H9 (cell line): ENCODE measurements around the gene MINDY4. TPM values are rescaled to one million over a fixed set of nuclear protein-coding genes. Genes with fewer than 3 reads are reported as not detected.

Experiments used
- DNase-seq: peaks from one replicate; pipeline ENCODE4 v3.0.0-alpha.2; 2017
- H2AFZ ChIP-seq: one replicate; pipeline ENCODE4 v1.6.1; 2013; ENCODE audit warnings: mild to moderate bottlenecking, low read length, control low read depth, moderate library complexity
- H2AK5ac ChIP-seq: 2 replicates; pipeline ENCODE4 v1.6.1; 2013; ENCODE audit warnings: low read length, control low read depth, mixed read lengths; ENCODE audit not compliant: insufficient read length
- H2BK120ac ChIP-seq: one replicate; pipeline ENCODE4 v1.6.1; 2013; ENCODE audit warnings: low read depth, mild to moderate bottlenecking, low read length, control low read depth, inconsistent platforms; ENCODE audit not compliant: poor library complexity, severe bottlenecking
- H2BK12ac ChIP-seq: 2 replicates; pipeline ENCODE4 v1.6.1; 2013; ENCODE audit warnings: low read length, control low read depth, mixed read lengths, low read depth; ENCODE audit not compliant: insufficient read length
- H2BK15ac ChIP-seq: 2 replicates; pipeline ENCODE4 v1.6.1; 2013; ENCODE audit warnings: low read depth, low read length, control low read depth
- H2BK20ac ChIP-seq: one replicate; pipeline ENCODE4 v1.6.1; 2013; ENCODE audit warnings: low read depth, mild to moderate bottlenecking, low read length, control low read depth, inconsistent platforms; ENCODE audit not compliant: poor library complexity, severe bottlenecking
- H2BK5ac ChIP-seq: 2 replicates; pipeline ENCODE4 v1.6.1; 2013; ENCODE audit warnings: low read length, control low read depth, mixed read lengths; ENCODE audit not compliant: insufficient read length
- H3K14ac ChIP-seq: 2 replicates; pipeline ENCODE4 v1.6.1; 2013; ENCODE audit warnings: low read length, control low read depth; ENCODE audit not compliant: insufficient read depth
- H3K18ac ChIP-seq: 2 replicates; pipeline ENCODE4 v1.6.1; 2013; ENCODE audit warnings: low read depth, mild to moderate bottlenecking, mixed read lengths, low read length, control low read depth; ENCODE audit not compliant: insufficient read length
- H3K23ac ChIP-seq: 2 replicates; pipeline ENCODE4 v1.6.1; 2013; ENCODE audit warnings: low read length, control low read depth, mixed read lengths, low read depth; ENCODE audit not compliant: insufficient read length
- H3K23me2 ChIP-seq: 2 replicates; pipeline ENCODE4 v1.6.1; 2013; ENCODE audit warnings: low read depth, mild to moderate bottlenecking, mixed read lengths, low read length, control low read depth; ENCODE audit not compliant: insufficient read length, poor library complexity, severe bottlenecking
- H3K27ac ChIP-seq: 2 replicates; pipeline ENCODE4 v1.5.1; 2013; ENCODE audit warnings: low read length, control low read depth, mixed read lengths, low read depth; ENCODE audit not compliant: insufficient read length
- H3K27me3 ChIP-seq: 2 replicates; pipeline ENCODE4 v1.6.1; 2013; ENCODE audit warnings: low read length, control low read depth, inconsistent platforms; ENCODE audit not compliant: insufficient read depth
- H3K4ac ChIP-seq: 2 replicates; pipeline ENCODE4 v1.6.1; 2013; ENCODE audit warnings: low read depth, mild to moderate bottlenecking, control low read depth, inconsistent platforms, low read length, moderate library complexity
- H3K4me1 ChIP-seq: 2 replicates; pipeline ENCODE4 v1.6.1; 2013; ENCODE audit warnings: low read length, control low read depth, inconsistent platforms; ENCODE audit not compliant: insufficient read depth
- H3K4me2 ChIP-seq: 2 replicates; pipeline ENCODE4 v1.6.1; 2013; ENCODE audit warnings: low read length, control low read depth, mixed read lengths; ENCODE audit not compliant: insufficient read length, insufficient read depth
- H3K56ac ChIP-seq: 2 replicates; pipeline ENCODE4 v1.6.1; 2013; ENCODE audit warnings: low read depth, mild to moderate bottlenecking, mixed read lengths, low read length, control low read depth; ENCODE audit not compliant: insufficient read length
- H3K79me1 ChIP-seq: 2 replicates; pipeline ENCODE4 v1.6.1; 2013; ENCODE audit warnings: low read depth, mild to moderate bottlenecking, moderate library complexity, low read length, control low read depth, inconsistent platforms; ENCODE audit not compliant: insufficient read depth, poor library complexity, severe bottlenecking
- H3K79me2 ChIP-seq: 2 replicates; pipeline ENCODE4 v1.6.1; 2013; ENCODE audit warnings: low read length, control low read depth, inconsistent platforms; ENCODE audit not compliant: insufficient read depth
- H3K9ac ChIP-seq: 2 replicates; pipeline ENCODE4 v1.6.1; 2013; ENCODE audit warnings: low read length, control low read depth, mixed read lengths; ENCODE audit not compliant: insufficient read length; ENCODE audit errors: extremely low read depth
- H3K9me3 ChIP-seq: one replicate; pipeline ENCODE4 v1.6.1; 2013; ENCODE audit warnings: low read depth, low read length, inconsistent platforms; ENCODE audit not compliant: control insufficient read depth
- H3T11ph ChIP-seq: one replicate; pipeline ENCODE4 v1.6.1; 2013; ENCODE audit warnings: mild to moderate bottlenecking, low read length, control low read depth, inconsistent platforms
- H4K20me1 ChIP-seq: one replicate; pipeline ENCODE4 v1.6.1; 2013; ENCODE audit not compliant: control insufficient read depth, insufficient read length, insufficient read depth
- H4K5ac ChIP-seq: 2 replicates; pipeline ENCODE4 v1.6.1; 2013; ENCODE audit warnings: low read depth, mild to moderate bottlenecking, mixed read lengths, low read length, control low read depth; ENCODE audit not compliant: insufficient read length
- H4K8ac ChIP-seq: replicated peaks from 2 replicates; pipeline ENCODE4 v1.6.1; 2013; ENCODE audit warnings: low read length, control low read depth, mixed read lengths, low read depth; ENCODE audit not compliant: insufficient read length
- H4K91ac ChIP-seq: 2 replicates; pipeline ENCODE4 v1.6.1; 2013; ENCODE audit warnings: low read depth, mild to moderate bottlenecking, moderate library complexity, mixed read lengths, low read length, control low read depth; ENCODE audit not compliant: insufficient read length
- H3K27ac Mint-ChIP-seq, 3 experiments: 2 replicates in 2 of 3; 3 replicates in 1 of 3; pipeline ENCODE4 v1.8.0; 2020 to 2021; ENCODE audit warnings: mixed read lengths in 3 of 3, mild to moderate bottlenecking in 1 of 3, moderate library complexity in 1 of 3
- H3K27me3 Mint-ChIP-seq: 2 replicates; pipeline ENCODE4 v1.8.0; 2021; ENCODE audit warnings: low read depth, mild to moderate bottlenecking, moderate library complexity, mixed read lengths
- H3K36me3 Mint-ChIP-seq, 3 experiments: 2 replicates in 2 of 3; 3 replicates in 1 of 3; pipeline ENCODE4 v1.8.0; 2020 to 2021; ENCODE audit warnings: low read depth in 3 of 3, mixed read lengths in 3 of 3; ENCODE audit not compliant: insufficient read depth in 1 of 3
- H3K4me1 Mint-ChIP-seq, 2 experiments: 2 replicates each; pipeline ENCODE4 v1.8.0; 2020; ENCODE audit warnings: mixed read lengths in 2 of 2
- H3K4me3 Mint-ChIP-seq, 2 experiments: 2 replicates in 1 of 2; 3 replicates in 1 of 2; pipeline ENCODE4 v1.8.0; 2020 to 2021; ENCODE audit warnings: mild to moderate bottlenecking in 2 of 2, mixed read lengths in 2 of 2, moderate library complexity in 1 of 2
- H3K9me3 Mint-ChIP-seq, 2 experiments: 2 replicates in 1 of 2; 3 replicates in 1 of 2; pipeline ENCODE4 v1.8.0; 2020; ENCODE audit warnings: mild to moderate bottlenecking in 2 of 2, mixed read lengths in 2 of 2, moderate library complexity in 1 of 2
- WGBS: extraction: QIAGEN DNeasy Blood & Tissue Kit; methylation state at CpG from one replicate; pipeline ENCODE4 v1.1.7; 2013; ENCODE audit warnings: missing lambda C conversion rate, low lambda C conversion rate, mixed read lengths; ENCODE audit not compliant: insufficient read length; ENCODE audit errors: extremely low coverage; 5-methylcytosine and 5-hydroxymethylcytosine counted together
- total RNA-seq: library from RNA; stranded (reverse); gene quantifications from 2 replicates; pipeline ENCODE4 v1.2.1, GENCODE V29; 2021
- TF ChIP-seq, protein P1 (sequence below): fragments of 200-600 bp; sonication (generic); conservative IDR thresholded peaks from 3 replicates; pipeline ENCODE4 v1.8.0; 2021; ENCODE audit warnings: antibody characterized with exemption, mild to moderate bottlenecking

The MINDY4 gene
- total RNA-seq, 1 experiment from 2014 or later = 3.1 TPM

DNA sequence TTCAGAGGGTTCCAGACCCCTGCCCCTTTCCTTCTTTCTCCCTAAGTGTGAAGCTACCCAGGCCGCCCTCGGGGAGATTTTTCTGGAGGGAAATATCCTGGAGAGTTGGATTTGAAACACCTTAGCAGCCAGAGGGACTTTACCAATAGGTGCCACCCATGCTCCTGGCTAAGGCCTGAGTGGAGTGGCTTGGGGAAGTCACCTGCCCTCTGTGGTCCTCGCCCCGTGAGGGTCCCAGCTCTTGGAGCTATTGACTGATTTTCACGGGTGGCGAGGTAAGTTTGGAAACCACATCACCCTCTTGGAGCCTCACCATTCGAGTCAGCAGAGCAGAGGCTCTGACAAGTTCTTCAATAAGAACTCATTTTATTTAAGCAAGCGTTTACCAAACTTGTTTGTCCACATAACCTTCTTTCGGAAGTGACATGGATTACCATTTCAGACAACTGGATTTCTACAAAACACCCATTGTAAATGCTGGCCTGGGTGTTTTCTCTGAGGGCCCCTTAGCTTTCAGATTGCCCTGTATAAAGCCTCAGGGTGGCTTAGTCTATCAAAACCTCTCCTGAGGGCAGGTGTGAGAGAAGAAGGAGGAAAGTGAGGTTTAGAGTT is 160.8 kb downstream of the MINDY4 start:
- TF ChIP-seq, protein P1, sequence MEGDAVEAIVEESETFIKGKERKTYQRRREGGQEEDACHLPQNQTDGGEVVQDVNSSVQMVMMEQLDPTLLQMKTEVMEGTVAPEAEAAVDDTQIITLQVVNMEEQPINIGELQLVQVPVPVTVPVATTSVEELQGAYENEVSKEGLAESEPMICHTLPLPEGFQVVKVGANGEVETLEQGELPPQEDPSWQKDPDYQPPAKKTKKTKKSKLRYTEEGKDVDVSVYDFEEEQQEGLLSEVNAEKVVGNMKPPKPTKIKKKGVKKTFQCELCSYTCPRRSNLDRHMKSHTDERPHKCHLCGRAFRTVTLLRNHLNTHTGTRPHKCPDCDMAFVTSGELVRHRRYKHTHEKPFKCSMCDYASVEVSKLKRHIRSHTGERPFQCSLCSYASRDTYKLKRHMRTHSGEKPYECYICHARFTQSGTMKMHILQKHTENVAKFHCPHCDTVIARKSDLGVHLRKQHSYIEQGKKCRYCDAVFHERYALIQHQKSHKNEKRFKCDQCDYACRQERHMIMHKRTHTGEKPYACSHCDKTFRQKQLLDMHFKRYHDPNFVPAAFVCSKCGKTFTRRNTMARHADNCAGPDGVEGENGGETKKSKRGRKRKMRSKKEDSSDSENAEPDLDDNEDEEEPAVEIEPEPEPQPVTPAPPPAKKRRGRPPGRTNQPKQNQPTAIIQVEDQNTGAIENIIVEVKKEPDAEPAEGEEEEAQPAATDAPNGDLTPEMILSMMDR = no peak
- no peak overlapping the region for H2AFZ ChIP-seq

More for the DNA sequence above, 160.8 kb downstream of the MINDY4 start:
- peaks cover 6 to 17% of the 10 kb centered on the region in 2 experiments for H3K4me1 Mint-ChIP-seq
- no peak overlapping the region; the same call in 1 of the 2 replicates for H3K14ac ChIP-seq
- no peak overlapping the region for H3K56ac ChIP-seq
- H4K5ac ChIP-seq = no peak overlapping the region
- no peaks in the 10 kb centered on the region for H4K20me1 ChIP-seq
- H3K4me3 Mint-ChIP-seq = no peak overlapping the region
- no peak overlapping the region for H2BK5ac ChIP-seq
- no peaks in the 10 kb centered on the region for H3K79me2 ChIP-seq
- H3K36me3 Mint-ChIP-seq = no peaks in the 10 kb centered on the region
- no peaks in the 10 kb centered on the region for H3K79me1 ChIP-seq
- no peaks in the 10 kb centered on the region for H3K23me2 ChIP-seq
- no peak overlapping the region for H4K91ac ChIP-seq
- peaks cover 90% of the 10 kb centered on the region for H3K27me3 Mint-ChIP-seq
- H3K9me3 Mint-ChIP-seq = no peaks in the 10 kb centered on the region; a peak in 1 of 5 replicates
- no peak overlapping the region for H2BK20ac ChIP-seq
- H2BK12ac ChIP-seq = no peak overlapping the region
- WGBS = no CpG with 5 or more reads among the region's 9 CpGs
- H4K8ac ChIP-seq = no peak overlapping the region
- H2AK5ac ChIP-seq = no peak overlapping the region
- no peak overlapping the region for H3T11ph ChIP-seq
- H3K27me3 ChIP-seq = no peaks in the 10 kb centered on the region
- H3K18ac ChIP-seq = no peak overlapping the region
- H3K9me3 ChIP-seq = no peaks in the 10 kb centered on the region
- H2BK15ac ChIP-seq = no peak overlapping the region
- H3K9ac ChIP-seq = no peak overlapping the region
- no peak overlapping the region for H3K4ac ChIP-seq
- H2BK120ac ChIP-seq = no peak overlapping the region
- H3K4me1 ChIP-seq = no peaks in the 10 kb centered on the region
- H3K27ac Mint-ChIP-seq = no peak overlapping the region
- H3K23ac ChIP-seq = no peak overlapping the region
- no peak overlapping the region for H3K4me2 ChIP-seq
- DNase-seq = no peak
- H3K27ac ChIP-seq = no peak overlapping the region
